K562 (cell line): ENCODE measurements around the gene POFUT2. TPM values are rescaled to one million over a fixed set of nuclear protein-coding genes. Genes with fewer than 3 reads are reported as not detected.

Experiments
- ATAC-seq: fragments of 200-7000 bp; cut with Tn5 transposase; 3 replicates; pipeline ENCODE4 v1.9.1; 2020; ENCODE audit warnings: moderate library complexity
- BruUV-seq: library from RNA; stranded (reverse); fragments of 400-500 nt; replicated peaks from 2 replicates; lab custom pipeline; 2021; lab: Mats Ljungman, UMichigan
- CTCF ChIA-PET: fragments of 300-600 bp; formaldehyde crosslinking; extraction: SDS; loops from one replicate; lab custom pipeline; 2021; ENCODE audit warnings: low intra/inter-chr PET ratio; lab: Yijun Ruan, JAX
- POLR2A ChIA-PET: fragments of 300-600, 350-650 bp; sonication (Branson Sonifier 250); formaldehyde crosslinking; extraction: SDS; loops from one replicate; lab custom pipeline; 2021; ENCODE audit warnings: antibody characterized with exemption, inconsistent platforms; lab: Yijun Ruan, JAX
- DNase-seq, 4 experiments: peaks; one replicate each; pipeline versions ENCODE4 v3.0.0 to v3.0.0-alpha.2; 2011 to 2018; ENCODE audit warnings: low spot score in 3 of 4, mixed read lengths in 3 of 4; ENCODE audit errors: extremely low read depth in 1 of 4
- FAIRE-seq: peaks from 2 replicates; lab custom pipeline; 2011; peaks lifted over from hg19 to GRCh38; lab: Jason Lieb, UNC
- H2AFZ ChIP-seq: 2 replicates; pipeline ENCODE4 v1.6.0; 2011; ENCODE audit warnings: low read depth, low read length, control low read depth, inconsistent platforms
- H3K27ac ChIP-seq: fragments of 200-600 bp; 3 replicates; pipeline ENCODE4 v1.8.0; 2011; ENCODE audit warnings: low read depth, mild to moderate bottlenecking, control low read depth, inconsistent platforms, low read length, moderate library complexity, mixed read lengths; ENCODE audit errors: extremely low read depth
- H3K27me3 ChIP-seq, 2 experiments: fragments of 300-600 bp in 1 of 2; 2 replicates in 1 of 2; 3 replicates in 1 of 2; pipeline versions ENCODE4 v1.6.0 to v1.8.0; 2011; ENCODE audit warnings: inconsistent platforms in 2 of 2, low read length in 2 of 2, mild to moderate bottlenecking in 1 of 2, mixed read lengths in 1 of 2, moderate library complexity in 1 of 2; ENCODE audit not compliant: control insufficient read depth in 2 of 2, insufficient read depth in 2 of 2
- H3K36me3 ChIP-seq: fragments of 300-600 bp; 3 replicates; pipeline ENCODE4 v1.8.0; 2011; ENCODE audit warnings: mild to moderate bottlenecking, low read length, inconsistent platforms; ENCODE audit not compliant: control insufficient read depth, insufficient read depth
- H3K4me1 ChIP-seq, 2 experiments: fragments of 200-600 bp in 1 of 2; replicated peaks in 1 of 2; 2 replicates in 1 of 2; 3 replicates in 1 of 2; pipeline versions ENCODE4 v1.5.1 to v1.8.0; 2011; ENCODE audit warnings: inconsistent platforms in 2 of 2, low read length in 2 of 2, mild to moderate bottlenecking in 1 of 2, mixed read lengths in 1 of 2, moderate library complexity in 1 of 2; ENCODE audit not compliant: control insufficient read depth in 2 of 2, insufficient read depth in 2 of 2
- H3K4me2 ChIP-seq: 2 replicates; pipeline ENCODE4 v1.6.1; 2011; ENCODE audit warnings: low read length, control low read depth, inconsistent platforms, mixed read lengths; ENCODE audit not compliant: insufficient read depth
- H3K4me3 ChIP-seq: fragments of 200-600 bp; sonication (generic), shearing (Covaris generic); 2 replicates; pipeline ENCODE4 v1.5.1; 2016; ENCODE audit warnings: control low read depth, inconsistent platforms
- H3K79me2 ChIP-seq: fragments of 200-600 bp; 3 replicates; pipeline ENCODE4 v1.8.0; 2011; ENCODE audit warnings: low read length, inconsistent platforms; ENCODE audit not compliant: control insufficient read depth, insufficient read depth
- H3K9ac ChIP-seq, 2 experiments: 2 replicates each; pipeline versions ENCODE4 v1.6.0 to v1.6.1; 2011; ENCODE audit warnings: low read depth in 2 of 2, low read length in 2 of 2, control low read depth in 1 of 2, inconsistent platforms in 1 of 2, mild to moderate bottlenecking in 1 of 2, mixed read lengths in 1 of 2; ENCODE audit not compliant: insufficient read depth in 1 of 2
- H3K9me1 ChIP-seq: one replicate; pipeline ENCODE4 v1.6.0; 2011; ENCODE audit warnings: inconsistent platforms, mild to moderate bottlenecking, low read length, moderate library complexity; ENCODE audit not compliant: control insufficient read depth, insufficient read depth
- H3K9me3 ChIP-seq: replicated peaks from 2 replicates; pipeline ENCODE4 v1.5.1; 2011; ENCODE audit warnings: low read depth, low read length, inconsistent platforms; ENCODE audit not compliant: control insufficient read depth, insufficient read depth
- H4K20me1 ChIP-seq: replicated peaks from 2 replicates; pipeline ENCODE4 v1.6.1; 2011; ENCODE audit warnings: low read length, inconsistent platforms, mixed read lengths; ENCODE audit not compliant: control insufficient read depth, insufficient read depth
- CBFA2T2 ChIP-seq: fragments of 450-650 bp; conservative IDR thresholded peaks from 2 replicates; pipeline ENCODE4 v1.6.1; 2017; ENCODE audit warnings: mild to moderate bottlenecking
- JUN ChIP-seq, 2 experiments: sonication (generic) in 1 of 2; formaldehyde crosslinking in 1 of 2; IDR thresholded peaks; 2 replicates each; pipeline versions ENCODE4 v1.6.1 to v1.8.0; 2012 to 2022; ENCODE audit warnings: borderline replicate concordance in 2 of 2, mild to moderate bottlenecking in 2 of 2, improper control_type of control experiment in 1 of 2, low read depth in 1 of 2, low read length in 1 of 2, missing genetic modification reagents in 1 of 2
- MBD2 ChIP-seq: sonication (generic); IDR thresholded peaks from 2 replicates; pipeline ENCODE4 v1.6.1; 2016; ENCODE audit warnings: low read depth, borderline replicate concordance
- TCF3 ChIP-seq: sonication (generic); formaldehyde crosslinking; IDR thresholded peaks from 2 replicates; pipeline ENCODE4 v1.4.0; 2020; ENCODE audit warnings: mild to moderate bottlenecking, missing genetic modification reagents
- WGBS: fragments of 100-300 bp; shearing (Covaris generic); methylation state at CpG from one replicate; pipeline ENCODE4 v1.1.6; 2016; ENCODE audit warnings: low coverage, mixed read lengths; ENCODE audit not compliant: insufficient coverage; ENCODE audit errors: missing lambda C conversion rate; 5-methylcytosine and 5-hydroxymethylcytosine counted together
- in situ Hi-C: fragments of 300-500 bp; cut with MboI; formaldehyde crosslinking; loops from 4 replicates; pipeline ENCODE4 v1.15.0; 2018; ENCODE audit warnings: inconsistent platforms, mixed read lengths
- intact Hi-C: fragments of 100-400 bp; cut with micrococcal nuclease; formaldehyde crosslinking; loops from 2 replicates; pipeline ENCODE4 v1.14.2; 2022
- polyA plus RNA-seq, 8 experiments: library from polyadenylated mRNA; depleted of rRNA in 4 of 8; stranded (reverse) in 5 of 8; unstranded in 3 of 8; fragments of >200 nt; fragmentation: Nextera tagmentation in 2 of 8; fragmentation: Illumina TruSeq in 1 of 8; extraction: Ambion mirVana in 2 of 8; extraction: Trizol in 1 of 8; gene quantifications; 2 replicates each; pipeline versions ENCODE4 v1.2.1 to v1.2.3, GENCODE V29; 2011 to 2014; ENCODE audit warnings: inconsistent platforms in 1 of 8, missing spikeins in 1 of 8
- total RNA-seq, 7 experiments: library from RNA; depleted of rRNA in 6 of 7; stranded (reverse); fragments of >200 nt in 6 of 7; fragmentation: Illumina TruSeq in 2 of 7; extraction: Trizol in 2 of 7; gene quantifications; 2 replicates each; pipeline versions ENCODE4 v1.2.1 to v1.2.3, GENCODE V29; 2011 to 2021; ENCODE audit warnings: low replicate concordance in 1 of 7
- TF ChIP-seq, protein P1 (sequence below): fragments of 250-450 bp; sonication (Bioruptor Pico); IDR thresholded peaks from 2 replicates; pipeline ENCODE4 v1.5.0; 2021; ENCODE audit warnings: mild to moderate bottlenecking, borderline replicate concordance
- TF ChIP-seq, protein P2 (sequence below): fragments of 250-450 bp; sonication (Bioruptor Pico); IDR thresholded peaks from 2 replicates; pipeline ENCODE4 v1.8.0; 2021; ENCODE audit warnings: borderline replicate concordance, mild to moderate bottlenecking, moderate library complexity; ENCODE audit not compliant: poor library complexity, severe bottlenecking
- TF ChIP-seq, protein P3 (sequence below): fragments of 250-450 bp; sonication (Bioruptor Pico); IDR thresholded peaks from 2 replicates; pipeline ENCODE4 v1.9.0; 2021; ENCODE audit warnings: mild to moderate bottlenecking, inconsistent platforms

POFUT2 gene
- total and polyA plus RNA-seq, 9 of the 15 experiments (the other 6 are each of a cell fraction or from before 2014, with no cell fraction given) = 1.1 to 24.2 (median 11.0) TPM

DNA sequence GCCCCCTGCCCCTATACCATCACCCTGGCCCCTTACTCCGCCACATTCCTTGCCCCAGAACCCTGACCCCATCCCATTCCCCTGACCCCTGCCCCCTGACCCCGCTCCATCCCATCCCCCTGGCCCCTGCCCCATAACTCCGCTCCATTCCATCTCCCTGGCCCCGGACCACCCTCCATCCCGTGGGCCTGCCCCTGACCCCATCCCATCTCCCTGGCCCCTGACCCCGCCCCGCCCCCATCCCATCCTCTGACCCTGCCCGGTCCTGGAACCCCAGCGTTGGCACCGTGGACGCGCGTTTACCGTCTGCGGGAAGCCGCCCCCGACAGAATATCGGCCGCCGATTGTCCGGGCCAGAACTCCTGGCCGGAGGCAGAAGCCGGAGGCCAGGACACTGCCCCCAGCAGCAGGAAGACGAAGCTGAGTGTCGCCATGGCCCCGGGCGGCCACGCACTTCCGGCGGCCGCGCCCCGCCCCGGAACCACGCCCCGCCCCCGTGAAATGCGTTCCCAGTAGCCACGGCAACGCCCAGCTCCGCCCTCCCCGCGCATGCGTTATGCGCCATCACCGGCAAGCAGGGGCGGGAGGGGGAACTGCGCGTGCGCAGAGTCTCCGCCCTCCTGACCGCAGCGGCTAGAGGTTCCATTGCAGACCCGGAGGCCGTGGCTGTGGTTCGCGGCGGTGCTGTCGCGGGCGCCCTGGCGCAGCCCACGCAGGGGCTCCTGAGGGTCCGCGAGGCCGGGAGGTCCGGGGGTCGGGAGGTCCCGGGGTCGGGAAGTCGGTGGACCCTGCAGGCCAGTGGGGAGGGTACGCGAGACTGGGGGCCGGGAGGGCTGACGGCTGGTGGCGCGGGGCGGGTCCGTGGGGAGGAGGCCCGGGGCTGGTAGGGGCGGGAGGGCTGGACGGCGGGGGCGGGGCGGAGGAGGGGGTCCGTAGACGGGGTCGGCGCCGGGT, at the start of gene POFUT2 (continued):
- peak; percentile 35; the same call in 1 of the 2 replicates for TF ChIP-seq TCF3
- TF ChIP-seq JUN (IDR thresholded peaks at IDR 0.05; ENCODE audit: borderline replicate concordance, low read depth, low read length) = 0 out of 2 replicates have a peak, but pooled peaks have one; percentile 30
- TF ChIP-seq JUN (CRISPR knock-in tag; IDR thresholded peaks at IDR 0.05; ENCODE audit: borderline replicate concordance) = no peak

DNA sequence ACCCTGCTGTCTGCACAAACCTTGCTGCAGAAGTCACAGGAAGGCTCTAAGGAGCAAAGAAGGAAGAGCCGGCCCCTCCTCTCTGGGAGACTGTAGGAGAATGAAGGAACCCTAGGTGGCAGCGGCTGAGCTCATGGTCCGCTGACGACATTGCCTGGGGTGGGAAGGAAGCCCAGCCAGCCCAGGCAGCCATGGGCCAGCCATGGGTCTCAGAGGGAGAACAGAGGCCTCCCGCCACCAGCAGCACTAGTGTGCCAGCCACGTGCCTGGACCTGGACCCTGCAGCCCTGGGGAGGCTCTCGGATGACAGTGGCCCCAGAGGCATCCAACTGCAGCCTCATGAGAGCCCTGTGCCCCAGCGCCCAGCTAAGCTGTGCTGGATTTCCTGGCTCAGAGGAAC, 49.2 kb upstream of the POFUT2 start:
- Histone ChIP-seq H3K27me3 (peaks cover 43 to 74% of the 10 kb centered on the region in 2 experiments), H3K9ac (no peak overlapping the region), H3K4me1 (peaks cover 0 to 9% of the 10 kb centered on the region in 2 experiments; a peak in 1 of 5 replicates), H3K4me3 (no peak overlapping the region), H3K4me2 (no peak overlapping the region), H3K36me3 (no peaks in the 10 kb centered on the region), H3K27ac (no peak overlapping the region), H3K79me2 (no peaks in the 10 kb centered on the region), H2AFZ (no peak overlapping the region), H4K20me1 (peaks cover 18% of the 10 kb centered on the region), H3K9me3 (0 out of 2 replicates have a peak, but pooled peaks cover 2% of the 10 kb centered on the region), H3K9me1 (no peaks in the 10 kb centered on the region)
- POLR2A ChIA-PET = interaction anchor here (0.6 to 1.1 kb wide), 2 partner anchors 10 to 404 kb away, joined by 3 to 4 read pairs; no protein-coding TSS in a partner anchor
- no peak for FAIRE-seq
- DNase-seq = no peak
- no TSS peak for BruUV-seq
- in situ Hi-C loops = no loop called here
- intact Hi-C loops = no loop called here
- CTCF ChIA-PET = no interaction called here
- 2% methylated on average over 8 of the region's 8 CpGs for WGBS
- ATAC-seq = peak; percentile 41
- TF ChIP-seq MBD2 (no peak), CBFA2T2 (no peak)
- TF ChIP-seq, protein P1, sequence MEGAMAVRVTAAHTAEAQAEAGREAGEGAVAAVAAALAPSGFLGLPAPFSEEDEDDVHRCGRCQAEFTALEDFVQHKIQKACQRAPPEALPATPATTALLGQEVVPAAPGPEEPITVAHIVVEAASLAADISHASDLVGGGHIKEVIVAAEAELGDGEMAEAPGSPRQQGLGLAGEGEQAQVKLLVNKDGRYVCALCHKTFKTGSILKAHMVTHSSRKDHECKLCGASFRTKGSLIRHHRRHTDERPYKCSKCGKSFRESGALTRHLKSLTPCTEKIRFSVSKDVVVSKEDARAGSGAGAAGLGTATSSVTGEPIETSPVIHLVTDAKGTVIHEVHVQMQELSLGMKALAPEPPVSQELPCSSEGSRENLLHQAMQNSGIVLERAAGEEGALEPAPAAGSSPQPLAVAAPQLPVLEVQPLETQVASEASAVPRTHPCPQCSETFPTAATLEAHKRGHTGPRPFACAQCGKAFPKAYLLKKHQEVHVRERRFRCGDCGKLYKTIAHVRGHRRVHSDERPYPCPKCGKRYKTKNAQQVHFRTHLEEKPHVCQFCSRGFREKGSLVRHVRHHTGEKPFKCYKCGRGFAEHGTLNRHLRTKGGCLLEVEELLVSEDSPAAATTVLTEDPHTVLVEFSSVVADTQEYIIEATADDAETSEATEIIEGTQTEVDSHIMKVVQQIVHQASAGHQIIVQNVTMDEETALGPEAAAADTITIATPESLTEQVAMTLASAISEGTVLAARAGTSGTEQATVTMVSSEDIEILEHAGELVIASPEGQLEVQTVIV (CRISPR knock-in tag) = no peak
- TF ChIP-seq, protein P2, sequence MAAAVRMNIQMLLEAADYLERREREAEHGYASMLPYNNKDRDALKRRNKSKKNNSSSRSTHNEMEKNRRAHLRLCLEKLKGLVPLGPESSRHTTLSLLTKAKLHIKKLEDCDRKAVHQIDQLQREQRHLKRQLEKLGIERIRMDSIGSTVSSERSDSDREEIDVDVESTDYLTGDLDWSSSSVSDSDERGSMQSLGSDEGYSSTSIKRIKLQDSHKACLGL (CRISPR knock-in tag) = no peak
- TF ChIP-seq, protein P3, sequence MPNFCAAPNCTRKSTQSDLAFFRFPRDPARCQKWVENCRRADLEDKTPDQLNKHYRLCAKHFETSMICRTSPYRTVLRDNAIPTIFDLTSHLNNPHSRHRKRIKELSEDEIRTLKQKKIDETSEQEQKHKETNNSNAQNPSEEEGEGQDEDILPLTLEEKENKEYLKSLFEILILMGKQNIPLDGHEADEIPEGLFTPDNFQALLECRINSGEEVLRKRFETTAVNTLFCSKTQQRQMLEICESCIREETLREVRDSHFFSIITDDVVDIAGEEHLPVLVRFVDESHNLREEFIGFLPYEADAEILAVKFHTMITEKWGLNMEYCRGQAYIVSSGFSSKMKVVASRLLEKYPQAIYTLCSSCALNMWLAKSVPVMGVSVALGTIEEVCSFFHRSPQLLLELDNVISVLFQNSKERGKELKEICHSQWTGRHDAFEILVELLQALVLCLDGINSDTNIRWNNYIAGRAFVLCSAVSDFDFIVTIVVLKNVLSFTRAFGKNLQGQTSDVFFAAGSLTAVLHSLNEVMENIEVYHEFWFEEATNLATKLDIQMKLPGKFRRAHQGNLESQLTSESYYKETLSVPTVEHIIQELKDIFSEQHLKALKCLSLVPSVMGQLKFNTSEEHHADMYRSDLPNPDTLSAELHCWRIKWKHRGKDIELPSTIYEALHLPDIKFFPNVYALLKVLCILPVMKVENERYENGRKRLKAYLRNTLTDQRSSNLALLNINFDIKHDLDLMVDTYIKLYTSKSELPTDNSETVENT (CRISPR knock-in tag) = no peak
